ENCODE results near the gene UBALD2. TPM values are rescaled to one million over a fixed set of nuclear protein-coding genes. Genes with fewer than 3 reads are reported as not detected.

UBALD2 gene
- total and polyA plus RNA-seq, 2 of the 13 experiments (the other 11 are each of a cell fraction or from before 2014, with no cell fraction given) = 3.3 to 89.7 TPM

GRCh38 chr17:76237859-76238313, 27.3 kb upstream of the UBALD2 start (continued):
- TF ChIP-seq ZSCAN5A (CRISPR knock-in tag; IDR thresholded peaks at IDR 0.05; ENCODE audit: borderline replicate concordance) = 0 out of 2 replicates have a peak, but pooled peaks have one; percentile 54
- TF ChIP-seq SMYD3 (CRISPR knock-in tag; IDR thresholded peaks at IDR 0.05) = 0 out of 2 replicates have a peak, but pooled peaks have one; percentile 30
- peak; percentile 84 for TF ChIP-seq MED1 (CRISPR knock-in tag; IDR thresholded peaks at IDR 0.05)
- TF ChIP-seq E2F2 (CRISPR knock-in tag; IDR thresholded peaks at IDR 0.05; ENCODE audit: borderline replicate concordance) = no peak
- no peak for TF ChIP-seq TFE3 (CRISPR knock-in tag; IDR thresholded peaks at IDR 0.05)
- no peak for TF ChIP-seq ZNF282 (IDR thresholded peaks at IDR 0.05; ENCODE audit: partially characterized antibody)
- no peak for TF ChIP-seq ZNF549 (CRISPR knock-in tag; IDR thresholded peaks at IDR 0.05)
- no peak for TF ChIP-seq ARNTL (CRISPR knock-in tag; IDR thresholded peaks at IDR 0.05)
- peak; percentile 55; the same call in 1 of the 2 replicates for TF ChIP-seq RXRA (CRISPR knock-in tag; IDR thresholded peaks at IDR 0.05)
- no peak for TF ChIP-seq BCLAF1 (IDR thresholded peaks at IDR 0.05)
- no peak for TF ChIP-seq ZNF543 (CRISPR knock-in tag; IDR thresholded peaks at IDR 0.05)
- peak; percentile 93 for TF ChIP-seq ARID5B (CRISPR knock-in tag; IDR thresholded peaks at IDR 0.05)
- no peak for TF ChIP-seq ZNF30 (CRISPR knock-in tag; IDR thresholded peaks at IDR 0.05)
- TF ChIP-seq NFE2L2 (IDR thresholded peaks at IDR 0.05; ENCODE audit: low read length) = no peak
- no peak for TF ChIP-seq KMT2B (CRISPR knock-in tag; IDR thresholded peaks at IDR 0.05)
- TF ChIP-seq CEBPB (IDR thresholded peaks at IDR 0.05; ENCODE audit: borderline replicate concordance, low read depth, low read length) = peak; percentile 92
- peak; percentile 89 for TF ChIP-seq NR2F6 (IDR thresholded peaks at IDR 0.05)
- TF ChIP-seq NR2F6 (CRISPR knock-in tag; IDR thresholded peaks at IDR 0.05) = peak; percentile 79
- TF ChIP-seq ZNF33B (CRISPR knock-in tag; IDR thresholded peaks at IDR 0.05) = no peak
- no peak for TF ChIP-seq SAFB2 (CRISPR knock-in tag; IDR thresholded peaks at IDR 0.05; ENCODE audit: borderline replicate concordance, low read depth)

Data from HepG2 (cell line).